Measurements from ENCODE around the gene RXRA.

Gene RXRA

DNA sequence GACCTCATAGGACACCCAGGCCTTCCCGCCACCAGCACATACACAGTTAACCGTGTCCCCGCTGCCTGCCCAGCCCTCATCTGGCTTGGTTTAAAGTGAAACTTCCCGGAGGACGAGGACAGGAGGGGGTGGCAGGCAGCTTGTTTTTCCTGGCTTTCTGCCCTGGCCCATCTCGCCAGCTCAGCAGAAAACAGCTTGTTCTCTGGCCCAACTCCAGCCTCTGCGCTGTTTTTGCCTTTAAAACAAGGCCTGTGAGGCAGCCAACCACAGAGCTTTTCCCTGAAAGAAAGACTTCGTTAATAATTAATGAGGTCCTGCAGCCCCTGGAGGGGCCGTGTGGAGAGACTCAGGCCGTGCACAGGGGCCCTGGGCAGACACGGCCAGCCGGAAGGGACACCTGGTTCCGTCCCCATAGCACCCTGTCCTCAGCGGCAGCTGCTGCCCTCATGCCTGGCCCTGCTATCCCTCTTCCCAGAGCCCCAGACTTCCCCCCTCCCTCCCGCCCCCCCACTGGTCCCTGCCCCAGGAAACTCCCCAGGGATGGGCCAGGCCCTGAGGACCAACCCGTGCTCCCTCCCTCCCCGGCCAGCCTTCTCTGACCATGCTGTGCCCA is 108.7 kb downstream of the RXRA start:
- Histone ChIP-seq H3K27me3 (ENCODE audit: insufficient read depth, low read length) (peaks cover 5% of the 10 kb centered on the region; the same call in 1 of the 2 replicates), H3K9me2 (ENCODE audit: low read depth, low read length) (no peaks in the 10 kb centered on the region), H3K4me3 (ENCODE audit: low read depth, low read length, poor library complexity, severe bottlenecking) (no peak overlapping the region), H3K4me1 (ENCODE audit: insufficient read depth, low read length, severe bottlenecking) (no peaks in the 10 kb centered on the region), H3K79me2 (ENCODE audit: insufficient read depth, low read length) (no peaks in the 10 kb centered on the region), H3K4me2 (ENCODE audit: low read length) (no peak overlapping the region), H3K27ac (ENCODE audit: low read depth, low read length, poor library complexity, severe bottlenecking) (no peak overlapping the region), H3K9me3 (ENCODE audit: low read length) (no peaks in the 10 kb centered on the region), H2AFZ (ENCODE audit: low read length) (no peak overlapping the region), H4K20me1 (ENCODE audit: insufficient read depth, low read length) (no peaks in the 10 kb centered on the region), H3K9ac (ENCODE audit: low read length) (no peak overlapping the region), H3K36me3 (ENCODE audit: insufficient read depth, low read length) (no peaks in the 10 kb centered on the region), H3F3A (ENCODE audit: insufficient read depth, low read length) (no peaks in the 10 kb centered on the region)
- TF ChIP-seq, protein P1, sequence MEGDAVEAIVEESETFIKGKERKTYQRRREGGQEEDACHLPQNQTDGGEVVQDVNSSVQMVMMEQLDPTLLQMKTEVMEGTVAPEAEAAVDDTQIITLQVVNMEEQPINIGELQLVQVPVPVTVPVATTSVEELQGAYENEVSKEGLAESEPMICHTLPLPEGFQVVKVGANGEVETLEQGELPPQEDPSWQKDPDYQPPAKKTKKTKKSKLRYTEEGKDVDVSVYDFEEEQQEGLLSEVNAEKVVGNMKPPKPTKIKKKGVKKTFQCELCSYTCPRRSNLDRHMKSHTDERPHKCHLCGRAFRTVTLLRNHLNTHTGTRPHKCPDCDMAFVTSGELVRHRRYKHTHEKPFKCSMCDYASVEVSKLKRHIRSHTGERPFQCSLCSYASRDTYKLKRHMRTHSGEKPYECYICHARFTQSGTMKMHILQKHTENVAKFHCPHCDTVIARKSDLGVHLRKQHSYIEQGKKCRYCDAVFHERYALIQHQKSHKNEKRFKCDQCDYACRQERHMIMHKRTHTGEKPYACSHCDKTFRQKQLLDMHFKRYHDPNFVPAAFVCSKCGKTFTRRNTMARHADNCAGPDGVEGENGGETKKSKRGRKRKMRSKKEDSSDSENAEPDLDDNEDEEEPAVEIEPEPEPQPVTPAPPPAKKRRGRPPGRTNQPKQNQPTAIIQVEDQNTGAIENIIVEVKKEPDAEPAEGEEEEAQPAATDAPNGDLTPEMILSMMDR (IDR thresholded peaks at IDR 0.05; ENCODE audit: low read length), result no peak
- TF ChIP-seq EZH2 (IDR thresholded peaks at IDR 0.05; ENCODE audit: borderline replicate concordance, low read length), result no peak

GRCh38 chr9:134435550-134436378 is 109.5 kb downstream of the RXRA start:
- Histone ChIP-seq H3K4me3 (ENCODE audit: low read depth, low read length, poor library complexity, severe bottlenecking) (no peak overlapping the region), H3F3A (ENCODE audit: insufficient read depth, low read length) (no peaks in the 10 kb centered on the region), H3K4me2 (ENCODE audit: low read length) (no peak overlapping the region), H3K79me2 (ENCODE audit: insufficient read depth, low read length) (no peaks in the 10 kb centered on the region), H3K27ac (ENCODE audit: low read depth, low read length, poor library complexity, severe bottlenecking) (no peak overlapping the region), H3K9ac (ENCODE audit: low read length) (no peak overlapping the region), H3K27me3 (ENCODE audit: insufficient read depth, low read length) (peaks cover 5% of the 10 kb centered on the region; the same call in 1 of the 2 replicates), H3K36me3 (ENCODE audit: insufficient read depth, low read length) (no peaks in the 10 kb centered on the region), H2AFZ (ENCODE audit: low read length) (no peak overlapping the region), H4K20me1 (ENCODE audit: insufficient read depth, low read length) (no peaks in the 10 kb centered on the region), H3K9me2 (ENCODE audit: low read depth, low read length) (no peaks in the 10 kb centered on the region), H3K4me1 (ENCODE audit: insufficient read depth, low read length, severe bottlenecking) (no peaks in the 10 kb centered on the region), H3K9me3 (ENCODE audit: low read length) (no peaks in the 10 kb centered on the region)
- TF ChIP-seq, protein P1 (IDR thresholded peaks at IDR 0.05; ENCODE audit: low read length), result no peak
- TF ChIP-seq EZH2 (IDR thresholded peaks at IDR 0.05; ENCODE audit: borderline replicate concordance, low read length), result no peak

DNA sequence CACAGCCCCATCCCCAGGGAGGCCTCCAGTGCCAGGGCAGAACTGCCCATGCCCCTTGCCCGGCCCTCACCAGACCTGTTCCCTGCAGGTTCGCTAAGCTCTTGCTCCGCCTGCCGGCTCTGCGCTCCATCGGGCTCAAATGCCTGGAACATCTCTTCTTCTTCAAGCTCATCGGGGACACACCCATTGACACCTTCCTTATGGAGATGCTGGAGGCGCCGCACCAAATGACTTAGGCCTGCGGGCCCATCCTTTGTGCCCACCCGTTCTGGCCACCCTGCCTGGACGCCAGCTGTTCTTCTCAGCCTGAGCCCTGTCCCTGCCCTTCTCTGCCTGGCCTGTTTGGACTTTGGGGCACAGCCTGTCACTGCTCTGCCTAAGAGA is 110.1 kb downstream of the RXRA start:
- no peak overlapping the region for H3K27ac ChIP-seq (ENCODE audit: low read depth, low read length, poor library complexity, severe bottlenecking)
- H3K27me3 ChIP-seq (ENCODE audit: insufficient read depth, low read length), result peaks cover 2% of the 10 kb centered on the region; the same call in 1 of the 2 replicates
- no peak for TF ChIP-seq EZH2 (IDR thresholded peaks at IDR 0.05; ENCODE audit: borderline replicate concordance, low read length)
- TF ChIP-seq, protein P1 (IDR thresholded peaks at IDR 0.05; ENCODE audit: low read length), result no peak
- H3K79me2 ChIP-seq (ENCODE audit: insufficient read depth, low read length), result no peaks in the 10 kb centered on the region
- H3K9me2 ChIP-seq (ENCODE audit: low read depth, low read length), result no peaks in the 10 kb centered on the region
- H3K4me2 ChIP-seq (ENCODE audit: low read length), result no peak overlapping the region
- H3K4me1 ChIP-seq (ENCODE audit: insufficient read depth, low read length, severe bottlenecking), result no peaks in the 10 kb centered on the region
- H3F3A ChIP-seq (ENCODE audit: insufficient read depth, low read length), result no peaks in the 10 kb centered on the region
- H3K9ac ChIP-seq (ENCODE audit: low read length), result no peak overlapping the region
- no peak overlapping the region for H2AFZ ChIP-seq (ENCODE audit: low read length)
- no peaks in the 10 kb centered on the region for H3K36me3 ChIP-seq (ENCODE audit: insufficient read depth, low read length)
- H3K4me3 ChIP-seq (ENCODE audit: low read depth, low read length, poor library complexity, severe bottlenecking), result no peak overlapping the region
- H3K9me3 ChIP-seq (ENCODE audit: low read length), result no peaks in the 10 kb centered on the region
- no peaks in the 10 kb centered on the region for H4K20me1 ChIP-seq (ENCODE audit: insufficient read depth, low read length)
